Measurements from ENCODE around the gene CNTNAP2. TPM values are rescaled to one million over a fixed set of nuclear protein-coding genes. Genes with fewer than 3 reads are reported as not detected.

The CNTNAP2 gene
- total and polyA plus RNA-seq, 3 experiments from 2014 or later = not detected

- Mint-ChIP-seq H3K4me1 (no peaks in the 10 kb centered on the region), H3K27me3 (no peaks in the 10 kb centered on the region), H3K9me3 (peaks cover 0 to 7% (median 1%) of the 10 kb centered on the region in 5 donors), H3K27ac (no peak overlapping the region), H3K36me3 (no peaks in the 10 kb centered on the region), H3K4me3 (no peak overlapping the region)
- Histone ChIP-seq H3K36me3 (ENCODE audit: insufficient read depth, low read length) (no peaks in the 10 kb centered on the region), H3K9me3 (ENCODE audit: low read length) (no peaks in the 10 kb centered on the region), H3K27me3 (ENCODE audit: insufficient read depth, low read length, poor library complexity, severe bottlenecking) (no peaks in the 10 kb centered on the region), H3K4me3 (ENCODE audit: low read length) (no peak overlapping the region), H3K27ac (ENCODE audit: low read depth, low read length) (no peak overlapping the region), H3K4me1 (ENCODE audit: insufficient read depth, low read length) (no peaks in the 10 kb centered on the region)
- DNase-seq = no peak
- ChIA-PET CTCF (no interaction called here), POLR2A (no interaction called here)
Observed at GRCh38 chr7:147968046-147968610, 1851.5 kb downstream of the CNTNAP2 start.

- Mint-ChIP-seq H3K4me3 (no peak overlapping the region), H3K27me3 (no peaks in the 10 kb centered on the region), H3K36me3 (no peaks in the 10 kb centered on the region), H3K27ac (no peak overlapping the region), H3K9me3 (peaks cover 0 to 4% (median 0%) of the 10 kb centered on the region in 5 donors), H3K4me1 (no peaks in the 10 kb centered on the region)
- no peaks in the 10 kb centered on the region for H3K9me3 ChIP-seq (ENCODE audit: low read length)
- no peaks in the 10 kb centered on the region for H3K4me1 ChIP-seq (ENCODE audit: insufficient read depth, low read length)
- ChIA-PET POLR2A (no interaction called here), CTCF (no interaction called here)
- no peaks in the 10 kb centered on the region for H3K27me3 ChIP-seq (ENCODE audit: insufficient read depth, low read length, poor library complexity, severe bottlenecking)
- H3K36me3 ChIP-seq (ENCODE audit: insufficient read depth, low read length) = no peaks in the 10 kb centered on the region
- no peak for DNase-seq
- no peak overlapping the region for H3K4me3 ChIP-seq (ENCODE audit: low read length)
- no peak overlapping the region for H3K27ac ChIP-seq (ENCODE audit: low read depth, low read length)
Observed at GRCh38 chr7:147971606-147972110, 1855.1 kb downstream of the CNTNAP2 start.

GRCh38 chr7:147978201-147978600, 1861.6 kb downstream of the CNTNAP2 start:
- Mint-ChIP-seq H3K4me1 (no peaks in the 10 kb centered on the region), H3K27me3 (no peaks in the 10 kb centered on the region), H3K36me3 (no peaks in the 10 kb centered on the region), H3K27ac (no peak overlapping the region), H3K4me3 (no peak overlapping the region), H3K9me3 (peaks cover 0 to 2% (median 0%) of the 10 kb centered on the region in 5 donors)
- Histone ChIP-seq H3K27ac (ENCODE audit: low read depth, low read length) (no peak overlapping the region), H3K4me1 (ENCODE audit: insufficient read depth, low read length) (no peaks in the 10 kb centered on the region), H3K4me3 (ENCODE audit: low read length) (no peak overlapping the region), H3K36me3 (ENCODE audit: insufficient read depth, low read length) (no peaks in the 10 kb centered on the region), H3K27me3 (ENCODE audit: insufficient read depth, low read length, poor library complexity, severe bottlenecking) (no peaks in the 10 kb centered on the region), H3K9me3 (ENCODE audit: low read length) (no peaks in the 10 kb centered on the region)
- ChIA-PET CTCF (no interaction called here), POLR2A (no interaction called here)
- no peak for DNase-seq

GRCh38 chr7:147978651-147979050, 1862.0 kb downstream of the CNTNAP2 start:
- ChIA-PET CTCF (no interaction called here), POLR2A (no interaction called here)
- no peak overlapping the region for H3K27ac ChIP-seq (ENCODE audit: low read depth, low read length)
- Mint-ChIP-seq H3K9me3 (peaks cover 0 to 2% (median 0%) of the 10 kb centered on the region in 5 donors), H3K27me3 (no peaks in the 10 kb centered on the region), H3K4me3 (no peak overlapping the region), H3K27ac (no peak overlapping the region), H3K4me1 (no peaks in the 10 kb centered on the region), H3K36me3 (no peaks in the 10 kb centered on the region)
- DNase-seq = no peak
- H3K9me3 ChIP-seq (ENCODE audit: low read length) = no peaks in the 10 kb centered on the region
- no peaks in the 10 kb centered on the region for H3K36me3 ChIP-seq (ENCODE audit: insufficient read depth, low read length)
- H3K4me1 ChIP-seq (ENCODE audit: insufficient read depth, low read length) = no peaks in the 10 kb centered on the region
- no peaks in the 10 kb centered on the region for H3K27me3 ChIP-seq (ENCODE audit: insufficient read depth, low read length, poor library complexity, severe bottlenecking)
- no peak overlapping the region for H3K4me3 ChIP-seq (ENCODE audit: low read length)

- Histone ChIP-seq H3K27ac (ENCODE audit: low read depth, low read length) (no peak overlapping the region), H3K27me3 (ENCODE audit: insufficient read depth, low read length, poor library complexity, severe bottlenecking) (no peaks in the 10 kb centered on the region), H3K9me3 (ENCODE audit: low read length) (no peaks in the 10 kb centered on the region), H3K36me3 (ENCODE audit: insufficient read depth, low read length) (no peaks in the 10 kb centered on the region), H3K4me3 (ENCODE audit: low read length) (no peak overlapping the region), H3K4me1 (ENCODE audit: insufficient read depth, low read length) (no peaks in the 10 kb centered on the region)
- no peak overlapping the region for H3K4me3 Mint-ChIP-seq
- H3K4me1 Mint-ChIP-seq = no peaks in the 10 kb centered on the region
- DNase-seq = no peak
- no peak overlapping the region for H3K27ac Mint-ChIP-seq
- H3K9me3 Mint-ChIP-seq = peaks cover 0 to 2% (median 2%) of the 10 kb centered on the region in 5 donors
- H3K27me3 Mint-ChIP-seq = no peaks in the 10 kb centered on the region
- ChIA-PET CTCF (no interaction called here), POLR2A (no interaction called here)
- H3K36me3 Mint-ChIP-seq = no peaks in the 10 kb centered on the region
Observed at GRCh38 chr7:147980826-147981813, 1864.5 kb downstream of the CNTNAP2 start.

GRCh38 chr7:147982307-147982706, 1865.7 kb downstream of the CNTNAP2 start:
- Mint-ChIP-seq H3K4me3 (no peak overlapping the region), H3K27ac (no peak overlapping the region)

GRCh38 chr7:147984265-147984664, 1867.7 kb downstream of the CNTNAP2 start:
- POLR2A ChIA-PET = no interaction called here
- no peak overlapping the region for H3K27ac Mint-ChIP-seq
- Histone ChIP-seq H3K36me3 (ENCODE audit: insufficient read depth, low read length) (no peaks in the 10 kb centered on the region), H3K4me1 (ENCODE audit: insufficient read depth, low read length) (no peaks in the 10 kb centered on the region), H3K9me3 (ENCODE audit: low read length) (no peaks in the 10 kb centered on the region), H3K27me3 (ENCODE audit: insufficient read depth, low read length, poor library complexity, severe bottlenecking) (no peaks in the 10 kb centered on the region), H3K4me3 (ENCODE audit: low read length) (no peak overlapping the region), H3K27ac (ENCODE audit: low read depth, low read length) (no peak overlapping the region)
- H3K9me3 Mint-ChIP-seq = peaks cover 0 to 5% (median 3%) of the 10 kb centered on the region in 5 donors
- H3K4me1 Mint-ChIP-seq = no peaks in the 10 kb centered on the region
- no peaks in the 10 kb centered on the region for H3K27me3 Mint-ChIP-seq
- no peaks in the 10 kb centered on the region for H3K36me3 Mint-ChIP-seq
- no peak overlapping the region for H3K4me3 Mint-ChIP-seq
- CTCF ChIA-PET = no interaction called here
- no peak for DNase-seq

More at GRCh38 chr7:147982307-147982706, 1865.7 kb downstream of the CNTNAP2 start:
- Mint-ChIP-seq H3K36me3 (no peaks in the 10 kb centered on the region), H3K27me3 (no peaks in the 10 kb centered on the region), H3K4me1 (no peaks in the 10 kb centered on the region), H3K9me3 (peaks cover 2 to 5% (median 2%) of the 10 kb centered on the region in 5 donors)
- Histone ChIP-seq H3K4me3 (ENCODE audit: low read length) (no peak overlapping the region), H3K9me3 (ENCODE audit: low read length) (no peaks in the 10 kb centered on the region), H3K36me3 (ENCODE audit: insufficient read depth, low read length) (no peaks in the 10 kb centered on the region), H3K27ac (ENCODE audit: low read depth, low read length) (no peak overlapping the region), H3K27me3 (ENCODE audit: insufficient read depth, low read length, poor library complexity, severe bottlenecking) (no peaks in the 10 kb centered on the region), H3K4me1 (ENCODE audit: insufficient read depth, low read length) (no peaks in the 10 kb centered on the region)
- ChIA-PET CTCF (no interaction called here), POLR2A (no interaction called here)
- DNase-seq = no peak

GRCh38 chr7:147990079-147990478, 1873.5 kb downstream of the CNTNAP2 start:
- POLR2A ChIA-PET = no interaction called here
- H3K27ac Mint-ChIP-seq = no peak overlapping the region
- H3K9me3 ChIP-seq (ENCODE audit: low read length) = no peaks in the 10 kb centered on the region
- H3K36me3 Mint-ChIP-seq = no peaks in the 10 kb centered on the region
- CTCF ChIA-PET = no interaction called here
- H3K27ac ChIP-seq (ENCODE audit: low read depth, low read length) = no peak overlapping the region
- H3K4me1 ChIP-seq (ENCODE audit: insufficient read depth, low read length) = no peaks in the 10 kb centered on the region
- H3K27me3 ChIP-seq (ENCODE audit: insufficient read depth, low read length, poor library complexity, severe bottlenecking) = no peaks in the 10 kb centered on the region
- DNase-seq = no peak
- no peak overlapping the region for H3K4me3 ChIP-seq (ENCODE audit: low read length)
- H3K4me1 Mint-ChIP-seq = no peaks in the 10 kb centered on the region
- H3K36me3 ChIP-seq (ENCODE audit: insufficient read depth, low read length) = no peaks in the 10 kb centered on the region
- H3K27me3 Mint-ChIP-seq = peaks cover 2 to 3% of the 10 kb centered on the region in 2 donors
- no peak overlapping the region for H3K4me3 Mint-ChIP-seq
- H3K9me3 Mint-ChIP-seq = peaks cover 0 to 9% (median 7%) of the 10 kb centered on the region in 5 donors

Measured in CD8-positive, alpha-beta memory T cell (primary cell).